B cell (primary cell): ENCODE results near the gene ARHGAP42. TPM values are rescaled to one million over a fixed set of nuclear protein-coding genes. Genes with fewer than 3 reads are reported as not detected.

Source experiments
- ATAC-seq: fragments of 200-7000 bp; cut with Tn5 transposase; one replicate; pipeline ENCODE4 v1.10.0; 2021; ENCODE audit warnings: low read depth, mild to moderate bottlenecking, moderate number of reproducible peaks, moderate library complexity
- CTCF ChIA-PET: fragments of 350-600 bp; sonication (Branson Sonifier 250); formaldehyde crosslinking; loops from one replicate; lab custom pipeline; 2021; ENCODE audit warnings: antibody characterized with exemption, inconsistent platforms; lab: Charles Lee
- POLR2A ChIA-PET: fragments of 350-600 bp; sonication (Branson Sonifier 250); formaldehyde crosslinking; loops from one replicate; lab custom pipeline; 2021; ENCODE audit warnings: antibody characterized with exemption; lab: Charles Lee
- DNase-seq: peaks from one replicate; pipeline ENCODE4 v3.0.0; 2013
- H2AFZ ChIP-seq: 2 replicates; pipeline ENCODE4 v1.6.1; 2012; ENCODE audit warnings: mild to moderate bottlenecking, low read depth, low read length; ENCODE audit not compliant: insufficient read depth, poor library complexity, severe bottlenecking
- H3K27ac ChIP-seq, 2 donors: 1 replicate in 1 of 2; 2 replicates in 1 of 2; pipeline ENCODE4 v1.5.1; 2012 to 2013; ENCODE audit warnings: low read length in 2 of 2, mild to moderate bottlenecking in 2 of 2, moderate library complexity in 1 of 2
- H3K27me3 ChIP-seq, 4 experiments: fragments of 200-600 bp in 1 of 4; sonication (generic) in 1 of 4; replicated peaks in 1 of 4; 1 replicate in 2 of 4; 2 replicates in 2 of 4; pipeline versions ENCODE4 v1.6.1 to v1.7.0; 2013 to 2016; ENCODE audit warnings: low read length in 3 of 4, mild to moderate bottlenecking in 2 of 4, mixed read lengths in 1 of 4, moderate library complexity in 1 of 4; ENCODE audit not compliant: insufficient read depth in 4 of 4, control insufficient read depth in 3 of 4; ENCODE audit errors: control extremely low read depth in 1 of 4
- H3K36me3 ChIP-seq, 2 experiments: replicated peaks in 1 of 2; 1 replicate in 1 of 2; 2 replicates in 1 of 2; pipeline versions ENCODE4 v1.6.1 to v1.7.1; 2013; ENCODE audit warnings: low read length in 1 of 2; ENCODE audit not compliant: insufficient read depth in 2 of 2, control insufficient read depth in 1 of 2; ENCODE audit errors: control extremely low read depth in 1 of 2, extremely low read depth in 1 of 2
- H3K4me1 ChIP-seq, 2 donors: fragments of 200-600 bp in 1 of 2; sonication (generic) in 1 of 2; 1 replicate in 1 of 2; 2 replicates in 1 of 2; pipeline versions ENCODE4 v1.5.1 to v1.6.1; 2013 to 2017; ENCODE audit warnings: low read length in 2 of 2; ENCODE audit not compliant: control insufficient read depth in 2 of 2, insufficient read depth in 2 of 2
- H3K4me2 ChIP-seq: replicated peaks from 2 replicates; pipeline ENCODE3; 2012; ENCODE audit warnings: mild to moderate bottlenecking, low read depth, low read length; ENCODE audit not compliant: poor library complexity, severe bottlenecking
- H3K4me3 ChIP-seq, 5 experiments: fragments of 200-600 bp in 1 of 5; sonication (generic) in 1 of 5; 1 replicate in 3 of 5; 2 replicates in 2 of 5; pipeline versions ENCODE4 v1.5.1 to v1.7.0; 2011 to 2016; ENCODE audit warnings: low read length in 4 of 5, mild to moderate bottlenecking in 4 of 5, low read depth in 2 of 5, control low read depth in 1 of 5, moderate library complexity in 1 of 5; ENCODE audit not compliant: insufficient read depth in 1 of 5; ENCODE audit errors: control extremely low read depth in 1 of 5, extremely low read depth in 1 of 5
- H3K79me2 ChIP-seq: fragments of 200-600 bp; sonication (generic); one replicate; pipeline ENCODE4 v1.6.0; 2016; ENCODE audit warnings: low read length; ENCODE audit not compliant: control insufficient read depth, insufficient read depth
- H3K9ac ChIP-seq: fragments of 200-600 bp; sonication (generic); 2 replicates; pipeline ENCODE4 v1.6.1; 2017; ENCODE audit warnings: mild to moderate bottlenecking, low read length, moderate library complexity
- H3K9me3 ChIP-seq, 3 donors: one replicate each; pipeline versions ENCODE4 v1.6.1 to v1.7.1; 2013; ENCODE audit warnings: low read length in 2 of 3; ENCODE audit not compliant: control insufficient read depth in 2 of 3, insufficient read depth in 1 of 3; ENCODE audit errors: control extremely low read depth in 1 of 3
- H4K20me1 ChIP-seq: 2 replicates; pipeline ENCODE4 v1.6.0; 2012; ENCODE audit warnings: mild to moderate bottlenecking, low read length; ENCODE audit not compliant: insufficient read depth, control insufficient read depth, poor library complexity, severe bottlenecking
- H3K27ac Mint-ChIP-seq: one replicate; pipeline ENCODE4 v1.8.0; 2021; ENCODE audit warnings: mixed read lengths
- H3K27me3 Mint-ChIP-seq: one replicate; pipeline ENCODE4 v1.8.0; 2021; ENCODE audit warnings: mixed read lengths
- H3K4me1 Mint-ChIP-seq: one replicate; pipeline ENCODE4 v1.8.0; 2021; ENCODE audit warnings: mixed read lengths
- H3K4me3 Mint-ChIP-seq: one replicate; pipeline ENCODE4 v1.8.0; 2021; ENCODE audit warnings: mixed read lengths
- H3K9me3 Mint-ChIP-seq: one replicate; pipeline ENCODE4 v1.8.0; 2022; ENCODE audit warnings: mixed read lengths; ENCODE audit not compliant: insufficient read depth
- CTCF ChIP-seq: fragments of 200-600 bp; IDR thresholded peaks from one replicate; pipeline ENCODE4 v1.8.0; 2022; ENCODE audit warnings: antibody characterized with exemption, mild to moderate bottlenecking
- EZH2 ChIP-seq: IDR thresholded peaks from 2 replicates; pipeline ENCODE4 v1.6.1; 2012; ENCODE audit warnings: borderline replicate concordance, low read depth, mild to moderate bottlenecking, moderate library complexity, low read length; ENCODE audit not compliant: insufficient read depth, poor library complexity, severe bottlenecking
- WGBS: methylation state at CpG from one replicate; pipeline ENCODE4 v1.1.5; 2013; ENCODE audit warnings: missing lambda C conversion rate; ENCODE audit not compliant: insufficient coverage; 5-methylcytosine and 5-hydroxymethylcytosine counted together
- intact Hi-C: fragments of 100-400 bp; cut with micrococcal nuclease; formaldehyde crosslinking; loops from one replicate; pipeline ENCODE4 v1.10.0; 2022
- polyA plus RNA-seq: library from polyadenylated mRNA; depleted of rRNA; stranded (reverse); fragments of >200 nt; gene quantifications from 2 replicates; pipeline ENCODE4 v1.2.3, GENCODE V29; 2012
- total RNA-seq, 2 donors: library from RNA; stranded (reverse); fragments of 120-200 nt in 1 of 2; gene quantifications; 1 replicate in 1 of 2; 2 replicates in 1 of 2; pipeline versions ENCODE4 v1.2.3 to v1.2.4, GENCODE V29; 2013 to 2022

The ARHGAP42 gene
- total and polyA plus RNA-seq, 2 donors (not counting 1 experiment from before 2014, with no cell fraction given): 3.8 to 4.9 TPM

- intact Hi-C loops: no loop called here
- H3K9me3 ChIP-seq: no peaks in the 10 kb centered on the region
- no peaks in the 10 kb centered on the region for H3K27me3 ChIP-seq
- no peaks in the 10 kb centered on the region for H3K4me1 ChIP-seq
- Mint-ChIP-seq H3K27me3 (no peaks in the 10 kb centered on the region), H3K4me1 (no peaks in the 10 kb centered on the region), H3K4me3 (no peak overlapping the region), H3K27ac (no peak overlapping the region), H3K9me3 (no peaks in the 10 kb centered on the region)
- POLR2A ChIA-PET: no interaction called here
- DNase-seq (no peak), ATAC-seq (no peak)
- TF ChIP-seq CTCF (no peak), EZH2 (no peak)
- no peak overlapping the region for H3K4me3 ChIP-seq
- H4K20me1 ChIP-seq: no peaks in the 10 kb centered on the region
- no peaks in the 10 kb centered on the region for H3K36me3 ChIP-seq
- no peak overlapping the region for H3K9ac ChIP-seq
- WGBS: no CpG with 5 or more reads among the region's 3 CpGs
- CTCF ChIA-PET: no interaction called here
- H3K4me2 ChIP-seq: no peak overlapping the region
- no peaks in the 10 kb centered on the region for H3K79me2 ChIP-seq
- H3K27ac ChIP-seq: no peak overlapping the region
- no peak overlapping the region for H2AFZ ChIP-seq
These were observed 201.7 kb downstream of the ARHGAP42 start for GRCh38 chr11:100888836-100889235.

- Histone ChIP-seq H2AFZ (no peak overlapping the region), H3K27ac (no peak overlapping the region), H3K4me1 (no peaks in the 10 kb centered on the region), H4K20me1 (no peaks in the 10 kb centered on the region), H3K79me2 (no peaks in the 10 kb centered on the region), H3K4me3 (no peak overlapping the region), H3K9me3 (no peaks in the 10 kb centered on the region), H3K9ac (no peak overlapping the region), H3K36me3 (no peaks in the 10 kb centered on the region), H3K4me2 (no peak overlapping the region), H3K27me3 (no peaks in the 10 kb centered on the region)
- ChIA-PET POLR2A (no interaction called here), CTCF (interaction anchor here (0.9 kb wide), 1 partner anchor 262 kb away, joined by 3 read pairs; no protein-coding TSS in a partner anchor)
- intact Hi-C loops: no loop called here
- H3K9me3 Mint-ChIP-seq: no peaks in the 10 kb centered on the region
- H3K4me1 Mint-ChIP-seq: no peaks in the 10 kb centered on the region
- no peaks in the 10 kb centered on the region for H3K27me3 Mint-ChIP-seq
- H3K4me3 Mint-ChIP-seq: no peak overlapping the region
- DNase-seq: no peak
- no CpG with 5 or more reads among the region's 2 CpGs for WGBS
- no peak for ATAC-seq
- no peak overlapping the region for H3K27ac Mint-ChIP-seq
- TF ChIP-seq EZH2 (no peak), CTCF (no peak)
These were observed 202.7 kb downstream of the ARHGAP42 start for GRCh38 chr11:100889758-100890157.
